OCI-LY1 (cell line): Measurements from ENCODE around the gene BYSL.

Experiments
- H2AFZ ChIP-seq: fragments of 200-600 bp; sonication (generic), shearing (Covaris generic); 2 replicates; pipeline ENCODE4 v1.6.0; 2014; ENCODE audit warnings: antibody characterized with exemption, mild to moderate bottlenecking, low read length
- H3F3A ChIP-seq: fragments of 200-600 bp; sonication (generic), shearing (Covaris generic); 2 replicates; pipeline ENCODE4 v1.6.0; 2014; ENCODE audit warnings: mild to moderate bottlenecking, antibody characterized with exemption, low read length, moderate library complexity; ENCODE audit not compliant: insufficient read depth
- H3K27ac ChIP-seq: fragments of 200-600 bp; sonication (generic); 2 replicates; pipeline ENCODE4 v1.5.1; 2014; ENCODE audit warnings: low read length, mixed run types, mild to moderate bottlenecking, low read depth; ENCODE audit not compliant: poor library complexity, severe bottlenecking
- H3K27me3 ChIP-seq: fragments of 200-600 bp; sonication (generic); 2 replicates; pipeline ENCODE4 v1.6.0; 2014; ENCODE audit warnings: antibody characterized with exemption, mild to moderate bottlenecking, low read length, moderate library complexity; ENCODE audit not compliant: insufficient read depth
- H3K36me3 ChIP-seq: fragments of 200-600 bp; sonication (generic); 2 replicates; pipeline ENCODE4 v1.6.1; 2014; ENCODE audit warnings: mild to moderate bottlenecking, antibody characterized with exemption, low read length, moderate library complexity, mixed read lengths; ENCODE audit not compliant: insufficient read depth
- H3K4me1 ChIP-seq: fragments of 200-600 bp; sonication (generic); 2 replicates; pipeline ENCODE4 v1.5.1; 2014; ENCODE audit warnings: mild to moderate bottlenecking, low read length, moderate library complexity; ENCODE audit not compliant: insufficient read depth, severe bottlenecking
- H3K4me2 ChIP-seq: fragments of 200-600 bp; sonication (generic), shearing (Covaris generic); 2 replicates; pipeline ENCODE4 v1.6.1; 2014; ENCODE audit warnings: low read length
- H3K4me3 ChIP-seq: fragments of 200-600 bp; sonication (generic); 2 replicates; pipeline ENCODE4 v1.5.1; 2014; ENCODE audit warnings: low read length, low read depth, mild to moderate bottlenecking, mixed read lengths; ENCODE audit not compliant: poor library complexity, severe bottlenecking
- H3K79me2 ChIP-seq: fragments of 200-600 bp; shearing (Covaris generic); 2 replicates; pipeline ENCODE4 v1.6.1; 2016; ENCODE audit warnings: mixed run types, low read length, mixed read lengths; ENCODE audit not compliant: insufficient read depth
- H3K9ac ChIP-seq: fragments of 200-600 bp; sonication (generic), shearing (Covaris generic); 2 replicates; pipeline ENCODE4 v1.6.1; 2014; ENCODE audit warnings: mild to moderate bottlenecking, low read length, mixed read lengths
- H3K9me2 ChIP-seq: fragments of 200-600 bp; sonication (generic), shearing (Covaris generic); 2 replicates; pipeline ENCODE4 v1.6.1; 2014; ENCODE audit warnings: low read depth, mild to moderate bottlenecking, low read length, mixed read lengths
- H3K9me3 ChIP-seq: fragments of 200-600 bp; shearing (Covaris generic); 2 replicates; pipeline ENCODE4 v1.6.1; 2014; ENCODE audit warnings: low read length, mixed read lengths
- H4K20me1 ChIP-seq: fragments of 200-600 bp; sonication (generic), shearing (Covaris generic); 2 replicates; pipeline ENCODE4 v1.6.0; 2016; ENCODE audit warnings: mild to moderate bottlenecking, low read length; ENCODE audit not compliant: insufficient read depth
- CTCF ChIP-seq: fragments of 200-600 bp; sonication (generic), shearing (Covaris generic); IDR thresholded peaks from 2 replicates; pipeline ENCODE4 v1.5.1; 2017; ENCODE audit warnings: mild to moderate bottlenecking, antibody characterized with exemption, low read length, moderate library complexity, mixed read lengths
- EZH2 ChIP-seq: fragments of 200-600 bp; sonication (generic), shearing (Covaris generic); IDR thresholded peaks from 2 replicates; pipeline ENCODE4 v1.8.0; 2017; ENCODE audit warnings: borderline replicate concordance, mixed run types, mild to moderate bottlenecking, antibody characterized with exemption, low read length, moderate library complexity, mixed read lengths

Gene BYSL

GRCh38 chr6:41878961-41879405 lies 42.3 kb upstream of the BYSL start:
- H3K79me2 ChIP-seq = no peaks in the 10 kb centered on the region
- no peak overlapping the region for H3K4me2 ChIP-seq
- H4K20me1 ChIP-seq = no peaks in the 10 kb centered on the region
- no peak overlapping the region for H2AFZ ChIP-seq
- TF ChIP-seq CTCF (no peak), EZH2 (no peak)
- H3K9ac ChIP-seq = no peak overlapping the region
- H3K9me3 ChIP-seq = no peaks in the 10 kb centered on the region
- no peaks in the 10 kb centered on the region for H3F3A ChIP-seq
- H3K27ac ChIP-seq = no peak overlapping the region
- H3K9me2 ChIP-seq = no peaks in the 10 kb centered on the region
- H3K4me3 ChIP-seq = no peak overlapping the region
- no peaks in the 10 kb centered on the region for H3K4me1 ChIP-seq
- H3K36me3 ChIP-seq = peaks cover 14% of the 10 kb centered on the region
- H3K27me3 ChIP-seq = no peaks in the 10 kb centered on the region

- no peaks in the 10 kb centered on the region for H4K20me1 ChIP-seq
- H3K9me3 ChIP-seq = no peaks in the 10 kb centered on the region
- no peak overlapping the region for H3K9ac ChIP-seq
- no peaks in the 10 kb centered on the region for H3K27me3 ChIP-seq
- no peaks in the 10 kb centered on the region for H3K4me1 ChIP-seq
- peaks cover 6% of the 10 kb centered on the region; the same call in 1 of the 2 replicates for H3K79me2 ChIP-seq
- no peak overlapping the region for H2AFZ ChIP-seq
- H3F3A ChIP-seq = no peaks in the 10 kb centered on the region
- H3K9me2 ChIP-seq = no peaks in the 10 kb centered on the region
- H3K4me3 ChIP-seq = no peak overlapping the region
- H3K4me2 ChIP-seq = no peak overlapping the region
- H3K36me3 ChIP-seq = peaks cover 21% of the 10 kb centered on the region
- H3K27ac ChIP-seq = no peak overlapping the region
- TF ChIP-seq EZH2 (no peak), CTCF (no peak)
Observed at GRCh38 chr6:41881506-41881905, 39.8 kb upstream of the BYSL start.

- Histone ChIP-seq H4K20me1 (no peaks in the 10 kb centered on the region), H3K36me3 (peaks cover 14% of the 10 kb centered on the region; the same call in 1 of the 2 replicates)
Observed at GRCh38 chr6:41884957-41885356, 36.3 kb upstream of the BYSL start.

More at GRCh38 chr6:41884957-41885356, 36.3 kb upstream of the BYSL start:
- Histone ChIP-seq H3K27me3 (no peaks in the 10 kb centered on the region), H3K4me1 (no peaks in the 10 kb centered on the region), H3K9ac (no peak overlapping the region), H3K4me2 (no peak overlapping the region), H3K4me3 (no peak overlapping the region), H3K79me2 (peaks cover 6% of the 10 kb centered on the region; the same call in 1 of the 2 replicates), H3F3A (no peaks in the 10 kb centered on the region), H2AFZ (no peak overlapping the region), H3K27ac (no peak overlapping the region), H3K9me3 (no peaks in the 10 kb centered on the region), H3K9me2 (no peaks in the 10 kb centered on the region)
- no peak for TF ChIP-seq CTCF
- TF ChIP-seq EZH2 = no peak
